ENCODE results near the gene GIMAP8. TPM values are rescaled to one million over a fixed set of nuclear protein-coding genes. Genes with fewer than 3 reads are reported as not detected.

The GIMAP8 gene
- total RNA-seq, 2 donors from 2014 or later, result 2.5 to 6.5 TPM

- Histone ChIP-seq H3K4me1 (replicated peaks) (no peaks in the 10 kb centered on the region), H3K9me3 (no peaks in the 10 kb centered on the region), H3K27ac (no peak overlapping the region), H3K27me3 (replicated peaks; ENCODE audit: insufficient read depth) (no peaks in the 10 kb centered on the region), H3K4me3 (no peak overlapping the region), H3K36me3 (no peaks in the 10 kb centered on the region)
- 78% methylated on average over 2 of the region's 2 CpGs for WGBS
- DNase-seq (ENCODE audit: low spot score), result no peak
- TF ChIP-seq CTCF (IDR thresholded peaks at IDR 0.05) (no peak), POLR2A (IDR thresholded peaks at IDR 0.05) (no peak), POLR2AphosphoS5 (IDR thresholded peaks at IDR 0.05) (no peak)
- intact Hi-C loops (cut with DNase I), result no loop called here
These were observed 73.6 kb downstream of the GIMAP8 start for GRCh38 chr7:150524018-150524417.

Other genes with a start within 250 kb of the GIMAP8 start
- 10 to 100 TPM; 25.8 to 34.4 TPM for gene LRRC61, start 127.3 kb upstream of the GIMAP8 start, total RNA-seq
- gene ACTR3C, start 127.1 kb upstream of the GIMAP8 start, total RNA-seq, result 10 to 100 TPM; 10.7 to 15.1 TPM
- 10 to 100 TPM; 98.8 to 99.8 TPM for gene RARRES2, start 109.0 kb upstream of the GIMAP8 start, total RNA-seq
- gene REPIN1, start 81.8 kb upstream of the GIMAP8 start, total RNA-seq, result 100 to 1,000 TPM; 150 to 171 TPM
- 10 to 100 TPM; 14.4 to 14.8 TPM for gene ZNF775, start 71.3 kb upstream of the GIMAP8 start, total RNA-seq
- 1 to 10 TPM; 6.9 to 9.0 TPM for gene GIMAP7, start 64.2 kb downstream of the GIMAP8 start, total RNA-seq
- gene GIMAP4, start 116.8 kb downstream of the GIMAP8 start, total RNA-seq, result 10 to 100 TPM in 1 of 2 donors, 1 to 10 TPM in 1; 6.9 to 11.0 TPM
- 10 to 100 TPM; 10.8 to 15.7 TPM for gene GIMAP6, start 181.8 kb downstream of the GIMAP8 start, total RNA-seq
- gene GIMAP2, start 235.1 kb downstream of the GIMAP8 start, total RNA-seq, result 10 to 100 TPM in 1 of 2 donors, 1 to 10 TPM in 1; 6.6 to 16.1 TPM